HG02938 (cell line): ENCODE measurements around the gene CFAP45.

Experiments
- ATAC-seq: cut with Tn5 transposase; IDR thresholded peaks from one replicate; pipeline ENCODE4 v1.9.1; 2021; ENCODE audit warnings: mild to moderate bottlenecking, moderate library complexity; ENCODE audit not compliant: unreplicated experiment

The CFAP45 gene

GRCh38 chr1:159831412-159832141 lies 68.4 kb downstream of the CFAP45 start:
- ATAC-seq, result no peak

DNA sequence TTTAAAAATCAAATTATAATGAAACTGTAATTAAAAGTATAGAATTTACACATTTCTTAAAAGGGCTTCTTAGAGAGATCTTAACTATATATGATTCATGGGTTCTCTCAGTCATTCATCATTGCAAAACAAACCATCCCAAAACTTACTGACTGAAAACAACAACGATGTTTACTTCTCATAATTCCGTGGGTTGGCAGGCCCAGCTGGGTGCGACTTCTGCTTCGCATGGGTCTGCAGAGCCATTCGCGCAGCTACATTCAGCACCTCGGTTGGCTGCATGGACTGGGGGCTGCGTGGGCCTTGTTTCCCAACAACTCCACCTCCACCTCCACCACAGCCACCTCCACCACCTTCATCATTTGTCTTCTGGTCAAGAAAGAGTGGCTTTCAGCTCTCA lies 69.2 kb downstream of the CFAP45 start:
- no peak for ATAC-seq

GRCh38 chr1:159829822-159830465 lies 70.0 kb downstream of the CFAP45 start:
- ATAC-seq, result no peak

GRCh38 chr1:159829273-159829634 lies 70.7 kb downstream of the CFAP45 start:
- peak; percentile 58 for ATAC-seq

- no peak for ATAC-seq
These were observed 71.2 kb downstream of the CFAP45 start for GRCh38 chr1:159828581-159829272.

- no peak for ATAC-seq
These were observed 71.8 kb downstream of the CFAP45 start for GRCh38 chr1:159828176-159828575.

DNA sequence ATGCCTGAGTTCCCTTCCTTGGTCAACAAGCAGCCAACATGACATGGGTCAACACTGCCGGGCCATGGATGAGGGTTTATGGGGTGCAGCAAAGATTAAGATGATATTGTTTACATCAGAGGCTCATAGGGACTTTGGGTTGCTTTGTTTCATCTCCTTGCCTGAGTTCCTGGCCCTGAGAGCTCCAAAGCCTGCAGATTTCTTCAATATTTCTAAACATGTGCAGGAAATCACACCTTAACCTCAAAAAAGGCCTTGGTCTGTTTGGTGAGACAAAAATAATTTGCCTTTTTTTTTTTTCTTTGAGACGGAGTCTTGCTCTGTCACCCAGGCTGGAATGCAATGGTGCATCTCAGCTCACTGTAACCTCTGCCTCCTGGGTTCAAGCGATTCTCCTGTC lies 72.4 kb downstream of the CFAP45 start:
- no peak for ATAC-seq

- ATAC-seq, result no peak
These were observed 72.9 kb downstream of the CFAP45 start for GRCh38 chr1:159827102-159827490.

- ATAC-seq, result no peak
These were observed 73.4 kb downstream of the CFAP45 start, which contains the start of gene SLAMF8 for GRCh38 chr1:159826441-159827101. Gene SLAMF8 (plus strand): TSS chr1:159826873. CDS start chr1:159826899, 26 bp downstream.

GRCh38 chr1:159825564-159825963 lies 74.4 kb downstream of the CFAP45 start:
- no peak for ATAC-seq

GRCh38 chr1:159823406-159823805 lies 76.6 kb downstream of the CFAP45 start:
- no peak for ATAC-seq
